ENCODE results near the gene PSORS1C2.

- no peak for TF ChIP-seq GATA3 (IDR thresholded peaks at IDR 0.05; ENCODE audit: low read depth, low read length)
- no peak for TF ChIP-seq GATA2 (IDR thresholded peaks at IDR 0.05; ENCODE audit: low read depth, low read length)
These were observed 13.7 kb downstream of the PSORS1C2 start for GRCh38 chr6:31125162-31125561.

Data from SH-SY5Y (cell line).